ENCODE data around the gene TMEM204.

DNA sequence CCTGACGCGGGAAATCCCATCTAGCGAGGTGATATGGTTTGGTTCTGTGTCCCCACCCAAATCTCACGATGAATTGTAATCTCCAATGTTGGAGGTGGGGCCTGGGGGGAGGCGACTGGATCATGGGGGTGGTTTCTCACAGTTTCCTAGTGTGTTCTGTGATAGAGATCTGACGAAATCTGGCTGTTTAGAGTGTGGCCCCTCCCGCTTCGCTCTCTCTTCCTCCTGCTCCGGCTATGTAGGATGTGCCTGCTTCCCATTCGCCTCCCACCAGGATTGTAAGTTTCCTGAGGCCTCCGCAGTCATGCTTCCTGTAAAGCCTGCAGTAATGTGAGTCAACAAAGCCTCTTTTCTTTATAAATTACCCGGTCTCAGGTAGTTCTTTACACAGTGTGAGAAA is 46.8 kb downstream of the TMEM204 start:
- TF ChIP-seq, protein P1, sequence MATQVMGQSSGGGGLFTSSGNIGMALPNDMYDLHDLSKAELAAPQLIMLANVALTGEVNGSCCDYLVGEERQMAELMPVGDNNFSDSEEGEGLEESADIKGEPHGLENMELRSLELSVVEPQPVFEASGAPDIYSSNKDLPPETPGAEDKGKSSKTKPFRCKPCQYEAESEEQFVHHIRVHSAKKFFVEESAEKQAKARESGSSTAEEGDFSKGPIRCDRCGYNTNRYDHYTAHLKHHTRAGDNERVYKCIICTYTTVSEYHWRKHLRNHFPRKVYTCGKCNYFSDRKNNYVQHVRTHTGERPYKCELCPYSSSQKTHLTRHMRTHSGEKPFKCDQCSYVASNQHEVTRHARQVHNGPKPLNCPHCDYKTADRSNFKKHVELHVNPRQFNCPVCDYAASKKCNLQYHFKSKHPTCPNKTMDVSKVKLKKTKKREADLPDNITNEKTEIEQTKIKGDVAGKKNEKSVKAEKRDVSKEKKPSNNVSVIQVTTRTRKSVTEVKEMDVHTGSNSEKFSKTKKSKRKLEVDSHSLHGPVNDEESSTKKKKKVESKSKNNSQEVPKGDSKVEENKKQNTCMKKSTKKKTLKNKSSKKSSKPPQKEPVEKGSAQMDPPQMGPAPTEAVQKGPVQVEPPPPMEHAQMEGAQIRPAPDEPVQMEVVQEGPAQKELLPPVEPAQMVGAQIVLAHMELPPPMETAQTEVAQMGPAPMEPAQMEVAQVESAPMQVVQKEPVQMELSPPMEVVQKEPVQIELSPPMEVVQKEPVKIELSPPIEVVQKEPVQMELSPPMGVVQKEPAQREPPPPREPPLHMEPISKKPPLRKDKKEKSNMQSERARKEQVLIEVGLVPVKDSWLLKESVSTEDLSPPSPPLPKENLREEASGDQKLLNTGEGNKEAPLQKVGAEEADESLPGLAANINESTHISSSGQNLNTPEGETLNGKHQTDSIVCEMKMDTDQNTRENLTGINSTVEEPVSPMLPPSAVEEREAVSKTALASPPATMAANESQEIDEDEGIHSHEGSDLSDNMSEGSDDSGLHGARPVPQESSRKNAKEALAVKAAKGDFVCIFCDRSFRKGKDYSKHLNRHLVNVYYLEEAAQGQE (IDR thresholded peaks at IDR 0.05; ENCODE audit: insufficient read depth in 1 of 2, low read depth in 2 of 2, low read length in 2 of 2): no peak
- TF ChIP-seq SIN3A (IDR thresholded peaks at IDR 0.05; ENCODE audit: borderline replicate concordance, insufficient read depth, low read length): no peak
- no peak for TF ChIP-seq TAF1 (IDR thresholded peaks at IDR 0.05; ENCODE audit: borderline replicate concordance, insufficient read depth, low read length)
- no peak for TF ChIP-seq POLR2AphosphoS5 (IDR thresholded peaks at IDR 0.05; ENCODE audit: low read depth, low read length)

Measured in PFSK-1 (cell line).